LNCAP (cell line): ENCODE measurements around the gene LPIN3.

ENCODE experiments used
- CTCF ChIP-seq: fragments of 450-650 bp; IDR thresholded peaks from 2 replicates; pipeline ENCODE4 v1.5.1; 2017; ENCODE audit warnings: mild to moderate bottlenecking

LPIN3 gene

GRCh38 chr20:41306061-41306727, 34.4 kb upstream of the LPIN3 start:
- no peak for TF ChIP-seq CTCF

GRCh38 chr20:41307021-41307420, 33.6 kb upstream of the LPIN3 start:
- no peak for TF ChIP-seq CTCF

- TF ChIP-seq CTCF, result no peak
Measured at GRCh38 chr20:41308290-41308711, 32.3 kb upstream of the LPIN3 start.

DNA sequence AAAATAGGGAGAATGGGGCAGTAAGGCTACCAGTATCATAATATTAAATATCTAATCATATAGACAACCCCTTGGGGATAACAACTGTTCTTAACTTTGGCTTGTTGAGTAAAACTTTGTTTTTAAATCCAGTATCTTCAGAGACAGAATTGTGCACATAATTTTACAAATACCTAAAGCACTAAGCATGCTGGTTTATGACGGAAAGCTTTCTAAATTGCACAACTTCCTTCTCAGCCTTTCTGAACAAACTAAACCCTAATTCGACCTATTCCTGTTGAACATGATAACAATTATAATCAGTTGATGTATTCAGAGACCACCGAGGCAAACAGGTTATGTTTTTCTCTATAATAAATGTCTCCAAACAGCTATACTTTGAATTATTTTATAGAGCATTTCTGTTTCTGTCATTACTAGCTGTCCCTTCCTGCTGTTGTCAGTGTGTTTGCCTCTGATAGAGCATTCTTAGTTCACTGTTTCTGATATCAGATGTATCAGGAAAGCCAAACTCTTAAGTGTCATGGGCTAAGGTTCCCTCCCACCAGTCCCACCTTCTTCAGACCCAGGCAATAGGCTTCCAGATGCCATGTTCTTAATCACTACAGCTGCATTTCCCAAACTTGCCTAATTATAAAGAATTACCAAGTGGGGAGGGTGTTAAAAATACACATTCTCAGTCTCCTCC, 31.8 kb upstream of the LPIN3 start:
- no peak for TF ChIP-seq CTCF

- no peak for TF ChIP-seq CTCF
Measured at GRCh38 chr20:41309817-41310216, 30.8 kb upstream of the LPIN3 start.

GRCh38 chr20:41314386-41314785, 26.2 kb upstream of the LPIN3 start:
- no peak for TF ChIP-seq CTCF

DNA sequence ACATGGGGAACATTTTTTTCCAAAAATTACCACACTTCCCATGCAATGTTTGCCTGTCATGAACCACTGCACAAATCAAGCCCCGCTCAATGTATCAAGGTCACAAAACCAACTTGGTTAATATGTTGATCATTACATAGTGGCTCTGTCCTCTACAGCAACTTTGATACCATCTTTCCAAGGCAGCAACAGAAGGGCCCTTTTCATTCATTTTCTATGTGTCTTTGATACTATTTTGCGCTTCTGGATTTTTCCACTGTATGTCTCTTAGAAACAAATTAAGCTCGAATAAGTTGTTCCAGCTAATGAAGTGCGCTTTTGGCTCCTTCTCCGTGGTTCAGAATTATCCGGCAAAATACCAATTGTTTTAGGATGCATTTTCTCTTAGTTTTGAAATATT, 24.6 kb upstream of the LPIN3 start:
- no peak for TF ChIP-seq CTCF
